Mucosa of descending colon (tissue), 3 donors: Measurements from ENCODE around the gene LEFTY2. TPM values are rescaled to one million over a fixed set of nuclear protein-coding genes. Genes with fewer than 3 reads are reported as not detected.

ENCODE experiments used
- ATAC-seq: fragments of 200-7000 bp; cut with Tn5 transposase; one replicate; pipeline ENCODE4 v1.9.1; 2020; ENCODE audit warnings: mild to moderate bottlenecking, moderate library complexity
- DNase-seq, 3 donors: peaks; one replicate each; pipeline ENCODE4 v3.0.0-alpha.2; 2020
- H3K36me3 ChIP-seq: fragments of 200-600 bp; one replicate; pipeline ENCODE4 v1.8.0; 2021; ENCODE audit warnings: low read depth, mild to moderate bottlenecking
- H3K4me1 ChIP-seq: fragments of 200-600 bp; one replicate; pipeline ENCODE4 v1.8.0; 2021; ENCODE audit warnings: low read depth, mild to moderate bottlenecking
- H3K4me3 ChIP-seq: fragments of 200-600 bp; one replicate; pipeline ENCODE4 v1.8.0; 2021; ENCODE audit warnings: mild to moderate bottlenecking
- H3K9me3 ChIP-seq: fragments of 200-600 bp; one replicate; pipeline ENCODE4 v1.8.0; 2021; ENCODE audit warnings: mild to moderate bottlenecking
- CTCF ChIP-seq: fragments of 200-600 bp; IDR thresholded peaks from one replicate; pipeline ENCODE4 v1.8.0; 2022; ENCODE audit warnings: antibody characterized with exemption, mild to moderate bottlenecking
- intact Hi-C, 2 donors: fragments of 100-400 bp; cut with DNase I in 1 of 2; cut with micrococcal nuclease in 1 of 2; formaldehyde crosslinking; loops; one replicate each; pipeline versions ENCODE4 v1.11.0 to v1.11.1; 2022; cut with DNase I, micrococcal nuclease
- total RNA-seq, 3 donors: library from RNA; stranded (reverse); fragmentation: NEBNext Ultra II Directional in 2 of 3; extraction: Animal tissue kit (Norgen Biotek cat#: 25700) in 2 of 3; gene quantifications; one replicate each; pipeline versions ENCODE4 v1.2.1 to v1.2.4, GENCODE V29; 2021 to 2023
- donor health status: DM: no; HTN: no; CAD: no; lungs with moderate emphysema.
- donor health status: DM: no; HTN: no; CAD: no.
- donor health status: DM: no; HTN: yes; CAD: no.

LEFTY2 gene
- total RNA-seq, 3 donors from 2014 or later = 0.32 to 0.77 (median 0.35) TPM

- ATAC-seq = no peak
- intact Hi-C loops = no loop called here
- TF ChIP-seq CTCF = no peak
- DNase-seq = peak in 1 of 3 donors; percentile 43
- Histone ChIP-seq H3K4me3 (no peak overlapping the region), H3K9me3 (no peaks in the 10 kb centered on the region), H3K36me3 (no peaks in the 10 kb centered on the region), H3K4me1 (peaks cover 11% of the 10 kb centered on the region)
Observed at GRCh38 chr1:225899044-225899925, 41.7 kb downstream of the LEFTY2 start.

GRCh38 chr1:225897595-225898514, 43.2 kb downstream of the LEFTY2 start:
- intact Hi-C loops = no loop called here
- ATAC-seq = peak; percentile 55
- TF ChIP-seq CTCF = no peak
- Histone ChIP-seq H3K4me3 (no peak overlapping the region), H3K9me3 (no peaks in the 10 kb centered on the region), H3K36me3 (no peaks in the 10 kb centered on the region), H3K4me1 (peaks cover 11% of the 10 kb centered on the region)
- DNase-seq = peak in 2 of 3 donors; percentile 58 to 72

GRCh38 chr1:225896937-225897549, 44.0 kb downstream of the LEFTY2 start:
- DNase-seq = peak; percentile 73 to 79 (median 74)
- no peaks in the 10 kb centered on the region for H3K36me3 ChIP-seq

GRCh38 chr1:225896494-225896893, 44.5 kb downstream of the LEFTY2 start:
- Histone ChIP-seq H3K9me3 (no peaks in the 10 kb centered on the region), H3K4me3 (no peak overlapping the region), H3K4me1 (peaks cover 16% of the 10 kb centered on the region), H3K36me3 (no peaks in the 10 kb centered on the region)
- ATAC-seq = no peak
- TF ChIP-seq CTCF = no peak
- no peak for DNase-seq
- intact Hi-C loops = no loop called here

More at GRCh38 chr1:225896937-225897549, 44.0 kb downstream of the LEFTY2 start:
- peak; percentile 98 for ATAC-seq
- intact Hi-C loops = no loop called here
- TF ChIP-seq CTCF = no peak
- Histone ChIP-seq H3K4me1 (peaks cover 16% of the 10 kb centered on the region), H3K4me3 (no peak overlapping the region), H3K9me3 (no peaks in the 10 kb centered on the region)

GRCh38 chr1:225892307-225892706, 48.7 kb downstream of the LEFTY2 start:
- no peak for TF ChIP-seq CTCF
- H3K9me3 ChIP-seq = no peaks in the 10 kb centered on the region
- H3K4me3 ChIP-seq = no peak overlapping the region
- peak in 2 of 3 donors; percentile 18 to 32 for DNase-seq
- intact Hi-C loops = no loop called here
- no peak for ATAC-seq
- H3K4me1 ChIP-seq = peaks cover 27% of the 10 kb centered on the region
- no peaks in the 10 kb centered on the region for H3K36me3 ChIP-seq
